Fibroblast of lung (primary cell): ENCODE measurements around the gene NPHP4.

Experiments used
- EZH2 ChIP-seq: IDR thresholded peaks from 2 replicates; pipeline ENCODE4 v1.5.1; 2012; ENCODE audit warnings: low read length, control low read depth, mild to moderate bottlenecking; ENCODE audit errors: missing control alignments
- TF ChIP-seq, protein P1 (sequence below), 2 donors: IDR thresholded peaks in 1 of 2; conservative IDR thresholded peaks in 1 of 2; 1 replicate in 1 of 2; 2 replicates in 1 of 2; pipeline ENCODE4 v1.5.1; 2011 to 2012; ENCODE audit warnings: low read length in 2 of 2, control low read depth in 1 of 2, inconsistent platforms in 1 of 2, low read depth in 1 of 2, mild to moderate bottlenecking in 1 of 2

DNA sequence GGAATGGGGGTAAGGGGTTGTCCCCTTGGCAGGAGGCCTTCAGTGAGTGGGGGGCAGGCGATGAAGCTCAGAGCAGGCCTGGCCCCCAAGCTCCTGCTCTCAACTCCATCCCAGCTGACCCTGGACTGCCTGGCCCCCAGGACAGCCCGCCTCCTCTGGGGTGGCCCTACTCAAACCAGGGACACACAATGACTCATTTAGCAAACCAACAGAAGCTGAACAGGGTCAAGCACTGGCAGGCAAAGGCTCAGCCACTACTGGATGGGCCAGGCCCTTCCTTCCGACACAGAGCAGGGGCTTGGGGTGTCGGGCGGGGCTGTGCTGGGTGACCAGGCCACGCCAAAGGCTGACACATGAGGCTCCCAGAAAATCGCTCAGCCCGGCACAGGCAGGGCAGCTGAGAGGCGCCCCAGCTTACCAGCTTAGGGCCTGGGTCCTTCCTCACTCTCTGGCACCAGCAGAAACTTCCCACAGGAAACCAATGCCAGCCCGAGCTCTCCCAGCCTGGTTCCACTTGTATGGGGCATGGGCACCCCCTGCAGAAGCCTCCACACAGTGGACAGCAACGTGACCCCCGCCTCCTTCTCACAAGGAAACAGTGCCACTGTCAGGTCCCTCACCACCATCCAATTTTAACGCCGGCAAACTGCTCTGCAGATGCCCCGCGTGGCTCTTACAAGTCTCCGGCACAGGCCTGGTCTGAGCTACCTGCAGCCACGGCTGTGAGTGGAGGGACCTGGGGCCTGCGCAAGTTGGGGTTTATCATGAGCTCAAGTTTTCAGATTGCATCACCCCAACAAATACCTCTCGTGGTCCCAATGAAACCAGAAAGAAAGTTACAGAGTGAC lies 114.3 kb downstream of the NPHP4 start:
- TF ChIP-seq, protein P1, sequence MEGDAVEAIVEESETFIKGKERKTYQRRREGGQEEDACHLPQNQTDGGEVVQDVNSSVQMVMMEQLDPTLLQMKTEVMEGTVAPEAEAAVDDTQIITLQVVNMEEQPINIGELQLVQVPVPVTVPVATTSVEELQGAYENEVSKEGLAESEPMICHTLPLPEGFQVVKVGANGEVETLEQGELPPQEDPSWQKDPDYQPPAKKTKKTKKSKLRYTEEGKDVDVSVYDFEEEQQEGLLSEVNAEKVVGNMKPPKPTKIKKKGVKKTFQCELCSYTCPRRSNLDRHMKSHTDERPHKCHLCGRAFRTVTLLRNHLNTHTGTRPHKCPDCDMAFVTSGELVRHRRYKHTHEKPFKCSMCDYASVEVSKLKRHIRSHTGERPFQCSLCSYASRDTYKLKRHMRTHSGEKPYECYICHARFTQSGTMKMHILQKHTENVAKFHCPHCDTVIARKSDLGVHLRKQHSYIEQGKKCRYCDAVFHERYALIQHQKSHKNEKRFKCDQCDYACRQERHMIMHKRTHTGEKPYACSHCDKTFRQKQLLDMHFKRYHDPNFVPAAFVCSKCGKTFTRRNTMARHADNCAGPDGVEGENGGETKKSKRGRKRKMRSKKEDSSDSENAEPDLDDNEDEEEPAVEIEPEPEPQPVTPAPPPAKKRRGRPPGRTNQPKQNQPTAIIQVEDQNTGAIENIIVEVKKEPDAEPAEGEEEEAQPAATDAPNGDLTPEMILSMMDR (conservative IDR thresholded peaks at IDR 0.05 in 1 of 2, IDR thresholded peaks at IDR 0.05 in 1 of 2; ENCODE audit: low read depth in 1 of 2, low read length in 2 of 2) = no peak
- no peak for TF ChIP-seq EZH2
